ENCODE results near the gene THAP4.

The THAP4 gene

GRCh38 chr2:241629762-241630435 is 7.1 kb downstream of the THAP4 start:
- DNase-seq (ENCODE audit: low read depth in 2 of 2), result peak in 1 of 2 donors; percentile 24
- TF ChIP-seq CTCF (IDR thresholded peaks at IDR 0.05; ENCODE audit: low read depth, low read length), result no peak
- no peak overlapping the region for H3K4me3 ChIP-seq (replicated peaks in 1 of 2; ENCODE audit: low read depth in 2 of 2, low read length in 2 of 2)

GRCh38 chr2:241627675-241628074 is 9.3 kb downstream of the THAP4 start:
- no peak for TF ChIP-seq CTCF (IDR thresholded peaks at IDR 0.05; ENCODE audit: low read depth, low read length)
- H3K4me3 ChIP-seq (replicated peaks in 1 of 2; ENCODE audit: low read depth in 2 of 2, low read length in 2 of 2), result no peak overlapping the region
- DNase-seq (ENCODE audit: low read depth in 2 of 2), result no peak

- no peak overlapping the region for H3K4me3 ChIP-seq (replicated peaks in 1 of 2; ENCODE audit: low read depth in 2 of 2, low read length in 2 of 2)
- peak; percentile 7 to 81 for DNase-seq (ENCODE audit: low read depth in 2 of 2)
- no peak for TF ChIP-seq CTCF (IDR thresholded peaks at IDR 0.05; ENCODE audit: low read depth, low read length)
These were observed 16.6 kb downstream of the THAP4 start for GRCh38 chr2:241620419-241620769.

GRCh38 chr2:241619597-241620418 is 17.1 kb downstream of the THAP4 start:
- no peak for DNase-seq (ENCODE audit: low read depth in 2 of 2)
- no peak for TF ChIP-seq CTCF (IDR thresholded peaks at IDR 0.05; ENCODE audit: low read depth, low read length)
- H3K4me3 ChIP-seq (replicated peaks in 1 of 2; ENCODE audit: low read depth in 2 of 2, low read length in 2 of 2), result no peak overlapping the region

GRCh38 chr2:241618829-241619228 is 18.1 kb downstream of the THAP4 start:
- no peak for TF ChIP-seq CTCF (IDR thresholded peaks at IDR 0.05; ENCODE audit: low read depth, low read length)
- H3K4me3 ChIP-seq (replicated peaks in 1 of 2; ENCODE audit: low read depth in 2 of 2, low read length in 2 of 2), result no peak overlapping the region
- no peak for DNase-seq (ENCODE audit: low read depth in 2 of 2)

- peak in 1 of 2 donors; percentile 12 for DNase-seq (ENCODE audit: low read depth in 2 of 2)
- H3K4me3 ChIP-seq (replicated peaks in 1 of 2; ENCODE audit: low read depth in 2 of 2, low read length in 2 of 2), result no peak overlapping the region
- no peak for TF ChIP-seq CTCF (IDR thresholded peaks at IDR 0.05; ENCODE audit: low read depth, low read length)
These were observed 18.6 kb downstream of the THAP4 start for GRCh38 chr2:241618296-241618805.
